Ishikawa (cell line): ENCODE results near the gene IFNA4.
"Not testable (repeated sequence)": the region's sequence is repeated elsewhere in the genome, so short reads cannot be mapped to it uniquely, and the experiment has no call there.

ENCODE experiments used
- CEBPB ChIP-seq: IDR thresholded peaks from 2 replicates; pipeline ENCODE4 v1.6.1; 2012
- RAD21 ChIP-seq: IDR thresholded peaks from 2 replicates; pipeline ENCODE4 v1.6.1; 2012; ENCODE audit warnings: low read depth
- TEAD4 ChIP-seq: IDR thresholded peaks from 2 replicates; pipeline ENCODE4 v1.6.1; 2012
- YY1 ChIP-seq: IDR thresholded peaks from 2 replicates; pipeline ENCODE4 v1.6.1; 2012; ENCODE audit warnings: low read depth
- TF ChIP-seq, protein P1 (sequence below): IDR thresholded peaks from 2 replicates; pipeline ENCODE4 v1.6.1; 2012

DNA sequence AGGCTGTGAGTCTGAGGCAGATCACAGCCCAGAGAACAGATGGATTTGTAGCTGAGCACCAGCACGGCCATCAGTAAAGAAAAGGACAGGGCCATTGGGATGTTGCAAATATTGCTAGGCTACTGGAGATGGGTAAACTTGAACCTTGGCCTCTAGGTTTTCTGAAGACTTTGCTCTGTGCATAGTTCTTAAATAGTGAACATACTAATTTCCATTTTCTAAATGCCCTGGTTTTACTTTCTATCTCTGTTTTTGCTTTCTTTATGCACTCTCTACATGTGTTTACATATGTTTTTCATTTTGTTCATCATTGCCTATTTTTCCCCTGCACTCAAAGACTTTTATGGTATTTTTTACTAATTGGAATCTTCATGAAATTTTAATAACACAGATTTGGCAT is 29.8 kb upstream of the IFNA4 start, which contains the start of gene IFNA16:
- TF ChIP-seq RAD21, YY1, CEBPB, TEAD4: not testable (repeated sequence)
- TF ChIP-seq, protein P1, sequence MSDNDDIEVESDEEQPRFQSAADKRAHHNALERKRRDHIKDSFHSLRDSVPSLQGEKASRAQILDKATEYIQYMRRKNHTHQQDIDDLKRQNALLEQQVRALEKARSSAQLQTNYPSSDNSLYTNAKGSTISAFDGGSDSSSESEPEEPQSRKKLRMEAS = not testable (repeated sequence)
